Measurements from ENCODE around the gene SRPK2. TPM values are rescaled to one million over a fixed set of nuclear protein-coding genes. Genes with fewer than 3 reads are reported as not detected.
"Not testable (repeated sequence)": the region's sequence is repeated elsewhere in the genome, so short reads cannot be mapped to it uniquely, and the experiment has no call there.

SRPK2 gene
- total and polyA plus RNA-seq, 7 donors, result 12.0 to 57.6 (median 42.9) TPM

DNA sequence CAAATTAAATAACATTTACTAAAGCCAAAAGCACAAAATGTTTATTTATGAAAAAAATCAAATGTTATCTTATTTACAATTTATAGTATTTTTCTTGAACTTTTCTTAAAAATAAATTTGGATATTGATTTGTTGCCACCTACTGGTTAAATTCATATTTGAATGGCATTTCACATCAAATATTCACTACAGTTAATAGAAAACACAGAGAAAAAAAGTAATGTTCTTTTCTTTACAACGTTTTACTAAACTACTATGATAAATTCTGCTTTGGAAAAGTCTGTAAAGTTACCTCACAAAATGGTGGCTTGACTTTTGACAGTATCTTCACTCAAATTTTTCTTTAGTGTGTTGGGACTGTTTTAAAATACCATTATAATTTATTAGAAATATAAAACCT is 52.7 kb downstream of the SRPK2 start:
- WGBS, 2 donors, result 13 to 22% methylated on average over 1 of the region's 1 CpG
- H3K27me3 ChIP-seq, result no peaks in the 10 kb centered on the region
- intact Hi-C loops (cut with DNase I), result loop anchor here (10.0 kb wide), 1 partner anchor 351 kb away; no protein-coding TSS in a partner anchor
- peaks cover 0 to 10% (median 7%) of the 10 kb centered on the region in 4 donors for H3K4me1 ChIP-seq
- DNase-seq, result no peak
- H3K4me3 ChIP-seq, result no peak overlapping the region
- H3K36me3 ChIP-seq, result no peaks in the 10 kb centered on the region
- no peaks in the 10 kb centered on the region for H3K9me3 ChIP-seq
- no peak overlapping the region for H3K27ac ChIP-seq
- TF ChIP-seq POLR2AphosphoS5 (IDR thresholded peaks at IDR 0.05), result no peak
- TF ChIP-seq POLR2A (IDR thresholded peaks at IDR 0.05), result no peak
- no peak for TF ChIP-seq CTCF (IDR thresholded peaks at IDR 0.05)
- no peak for TF ChIP-seq EP300 (IDR thresholded peaks at IDR 0.05)

GRCh38 chr7:105332661-105333060 is 56.1 kb downstream of the SRPK2 start:
- H3K9me3 ChIP-seq, H3K27ac ChIP-seq, H3K27me3 ChIP-seq, H3K4me1 ChIP-seq, DNase-seq, H3K36me3 ChIP-seq, H3K4me3 ChIP-seq: not testable (repeated sequence)
- intact Hi-C loops (cut with DNase I), result loop anchor here (10.0 kb wide), 1 partner anchor 348 kb away; no protein-coding TSS in a partner anchor
- 78 to 83% methylated on average over 5 of the region's 5 CpGs for WGBS, 2 donors

- no peak for DNase-seq
- Histone ChIP-seq H3K4me3 (no peak overlapping the region), H3K36me3 (no peaks in the 10 kb centered on the region), H3K4me1 (no peaks in the 10 kb centered on the region), H3K27me3 (no peaks in the 10 kb centered on the region), H3K27ac (no peak overlapping the region), H3K9me3 (no peaks in the 10 kb centered on the region)
- intact Hi-C loops (cut with DNase I), result loop anchor here (10.0 kb wide), 1 partner anchor 346 kb away; no protein-coding TSS in a partner anchor
- TF ChIP-seq POLR2AphosphoS5 (IDR thresholded peaks at IDR 0.05) (no peak), CTCF (IDR thresholded peaks at IDR 0.05) (no peak), EP300 (IDR thresholded peaks at IDR 0.05) (no peak)
- 95 to 96% methylated on average over 3 of the region's 3 CpGs for WGBS, 2 donors
Observed at GRCh38 chr7:105330526-105330925, 58.2 kb downstream of the SRPK2 start.

- 78 to 86% methylated on average over 1 of the region's 1 CpG for WGBS, 2 donors
- DNase-seq, result no peak
- no peaks in the 10 kb centered on the region for H3K9me3 ChIP-seq
- no peak for TF ChIP-seq POLR2A (IDR thresholded peaks at IDR 0.05)
- TF ChIP-seq CTCF (IDR thresholded peaks at IDR 0.05), result no peak
- no peak for TF ChIP-seq EP300 (IDR thresholded peaks at IDR 0.05)
- no peak for TF ChIP-seq POLR2AphosphoS5 (IDR thresholded peaks at IDR 0.05)
- intact Hi-C loops (cut with DNase I), result no loop called here
- no peak overlapping the region for H3K27ac ChIP-seq
- H3K4me1 ChIP-seq, result peaks cover 0 to 9% (median 7%) of the 10 kb centered on the region in 4 donors
- H3K27me3 ChIP-seq, result no peaks in the 10 kb centered on the region
- H3K36me3 ChIP-seq, result no peaks in the 10 kb centered on the region
- no peak overlapping the region for H3K4me3 ChIP-seq
Observed at GRCh38 chr7:105327201-105327600, 61.5 kb downstream of the SRPK2 start.

- TF ChIP-seq CTCF (IDR thresholded peaks at IDR 0.05) (no peak), POLR2A (IDR thresholded peaks at IDR 0.05) (no peak), EP300 (IDR thresholded peaks at IDR 0.05) (no peak), POLR2AphosphoS5 (IDR thresholded peaks at IDR 0.05) (no peak)
- H3K4me1 ChIP-seq, result peaks cover 0 to 9% (median 8%) of the 10 kb centered on the region in 4 donors
- no peaks in the 10 kb centered on the region for H3K36me3 ChIP-seq
- DNase-seq, result no peak
- no peak overlapping the region for H3K27ac ChIP-seq
- intact Hi-C loops (cut with DNase I), result no loop called here
- no peak overlapping the region for H3K4me3 ChIP-seq
- 92 to 94% methylated on average over 5 of the region's 5 CpGs for WGBS, 2 donors
- no peaks in the 10 kb centered on the region for H3K9me3 ChIP-seq
- no peaks in the 10 kb centered on the region for H3K27me3 ChIP-seq
Observed at GRCh38 chr7:105325216-105325904, 63.4 kb downstream of the SRPK2 start.

DNA sequence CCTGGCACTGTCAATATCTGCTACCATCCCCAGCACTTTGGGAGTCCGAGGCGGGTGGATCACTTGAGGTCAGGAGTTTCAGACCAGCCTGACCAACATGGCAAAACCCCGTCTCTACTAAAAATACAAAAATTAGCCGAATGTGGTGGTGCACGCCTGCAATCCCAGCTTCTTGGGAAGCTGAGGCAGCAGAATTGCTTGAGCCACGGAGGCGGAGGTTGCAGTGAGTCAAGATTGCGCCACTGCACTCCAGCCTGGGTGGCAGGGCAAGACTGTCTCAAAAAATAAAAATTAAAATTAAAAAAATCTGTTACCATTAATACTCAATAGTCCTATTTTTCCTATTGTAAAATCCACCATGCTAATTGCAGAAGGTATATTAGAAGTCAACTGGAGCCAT is 64.1 kb downstream of the SRPK2 start:
- H3K27ac ChIP-seq; H3K4me3 ChIP-seq; H3K9me3 ChIP-seq; H3K36me3 ChIP-seq; H3K27me3 ChIP-seq; intact Hi-C loops (cut with DNase I); DNase-seq; H3K4me1 ChIP-seq: not testable (repeated sequence)
- 95 to 96% methylated on average over 8 of the region's 8 CpGs for WGBS, 2 donors

Data from sigmoid colon (tissue), 7 donors.